Measurements from ENCODE around the gene TLR7.

Gene TLR7

DNA sequence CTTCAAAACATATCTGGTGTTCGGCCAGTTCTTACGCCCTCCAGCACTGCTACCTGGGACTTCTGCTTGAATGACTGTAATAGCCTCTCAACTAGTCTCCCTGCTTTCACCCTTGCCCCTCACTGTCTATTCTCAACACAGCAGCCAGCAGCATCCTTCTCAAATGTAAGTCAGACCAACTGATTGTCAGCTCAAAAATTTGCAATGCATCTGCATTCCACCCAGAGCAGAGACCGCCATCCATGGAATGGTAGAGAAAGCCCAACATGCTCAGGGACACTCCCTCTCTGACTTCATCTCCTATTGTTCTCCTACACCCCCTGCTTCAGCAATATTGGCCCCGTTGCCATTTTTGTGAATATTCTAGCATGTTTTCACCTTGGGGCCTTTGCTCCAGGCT lies 5.9 kb downstream of the TLR7 start:
- TF ChIP-seq CTCF (IDR thresholded peaks at IDR 0.05; ENCODE audit: low read depth, low read length, missing control alignments) = no peak
- H3K4me3 ChIP-seq (replicated peaks; ENCODE audit: low read depth, low read length) = no peak overlapping the region
- no peak for DNase-seq (ENCODE audit: extremely low read depth, low read depth)

- no peak for TF ChIP-seq CTCF (IDR thresholded peaks at IDR 0.05; ENCODE audit: low read depth, low read length, missing control alignments)
- DNase-seq (ENCODE audit: extremely low read depth, low read depth) = no peak
- no peak overlapping the region for H3K4me3 ChIP-seq (replicated peaks; ENCODE audit: low read depth, low read length)
Observed at GRCh38 chrX:12874581-12874980, 7.7 kb downstream of the TLR7 start.

GRCh38 chrX:12877386-12877785 lies 10.5 kb downstream of the TLR7 start:
- no peak for DNase-seq (ENCODE audit: extremely low read depth, low read depth)
- no peak overlapping the region for H3K4me3 ChIP-seq (replicated peaks; ENCODE audit: low read depth, low read length)
- no peak for TF ChIP-seq CTCF (IDR thresholded peaks at IDR 0.05; ENCODE audit: low read depth, low read length, missing control alignments)

- H3K4me3 ChIP-seq (replicated peaks; ENCODE audit: low read depth, low read length) = no peak overlapping the region
- DNase-seq (ENCODE audit: extremely low read depth, low read depth) = no peak
- no peak for TF ChIP-seq CTCF (IDR thresholded peaks at IDR 0.05; ENCODE audit: low read depth, low read length, missing control alignments)
Observed at GRCh38 chrX:12878536-12878935, 11.7 kb downstream of the TLR7 start.

DNA sequence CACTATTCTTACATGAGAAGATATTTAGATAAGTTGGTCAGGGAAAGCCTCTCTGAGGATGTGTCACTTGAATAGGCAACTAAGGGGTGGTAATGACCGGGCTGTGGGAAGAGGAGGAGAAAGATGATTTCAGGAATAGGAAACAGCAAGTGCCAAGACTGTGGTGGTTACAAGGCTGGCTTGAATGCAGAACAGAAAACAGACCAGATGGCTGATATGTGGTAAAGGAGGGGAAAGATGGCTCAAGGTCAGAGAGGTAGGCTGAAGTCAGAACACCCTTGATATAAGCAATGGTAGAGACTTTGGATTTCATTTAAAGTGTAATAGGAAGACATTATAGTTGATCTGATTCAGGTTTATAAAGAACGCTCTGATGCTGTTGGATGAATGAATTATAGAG lies 15.0 kb downstream of the TLR7 start:
- no peak for DNase-seq (ENCODE audit: extremely low read depth, low read depth)
- TF ChIP-seq CTCF (IDR thresholded peaks at IDR 0.05; ENCODE audit: low read depth, low read length, missing control alignments) = no peak
- no peak overlapping the region for H3K4me3 ChIP-seq (replicated peaks; ENCODE audit: low read depth, low read length)

DNA sequence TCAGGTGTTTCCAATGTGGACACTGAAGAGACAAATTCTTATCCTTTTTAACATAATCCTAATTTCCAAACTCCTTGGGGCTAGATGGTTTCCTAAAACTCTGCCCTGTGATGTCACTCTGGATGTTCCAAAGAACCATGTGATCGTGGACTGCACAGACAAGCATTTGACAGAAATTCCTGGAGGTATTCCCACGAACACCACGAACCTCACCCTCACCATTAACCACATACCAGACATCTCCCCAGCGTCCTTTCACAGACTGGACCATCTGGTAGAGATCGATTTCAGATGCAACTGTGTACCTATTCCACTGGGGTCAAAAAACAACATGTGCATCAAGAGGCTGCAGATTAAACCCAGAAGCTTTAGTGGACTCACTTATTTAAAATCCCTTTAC lies 18.6 kb downstream of the TLR7 start:
- H3K4me3 ChIP-seq (replicated peaks; ENCODE audit: low read depth, low read length) = no peak overlapping the region
- no peak for DNase-seq (ENCODE audit: extremely low read depth, low read depth)
- no peak for TF ChIP-seq CTCF (IDR thresholded peaks at IDR 0.05; ENCODE audit: low read depth, low read length, missing control alignments)

DNA sequence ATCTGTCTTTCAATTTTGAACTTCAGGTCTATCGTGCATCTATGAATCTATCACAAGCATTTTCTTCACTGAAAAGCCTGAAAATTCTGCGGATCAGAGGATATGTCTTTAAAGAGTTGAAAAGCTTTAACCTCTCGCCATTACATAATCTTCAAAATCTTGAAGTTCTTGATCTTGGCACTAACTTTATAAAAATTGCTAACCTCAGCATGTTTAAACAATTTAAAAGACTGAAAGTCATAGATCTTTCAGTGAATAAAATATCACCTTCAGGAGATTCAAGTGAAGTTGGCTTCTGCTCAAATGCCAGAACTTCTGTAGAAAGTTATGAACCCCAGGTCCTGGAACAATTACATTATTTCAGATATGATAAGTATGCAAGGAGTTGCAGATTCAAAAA lies 19.7 kb downstream of the TLR7 start:
- no peak for TF ChIP-seq CTCF (IDR thresholded peaks at IDR 0.05; ENCODE audit: low read depth, low read length, missing control alignments)
- DNase-seq (ENCODE audit: extremely low read depth, low read depth) = no peak

More for the DNA sequence above, 19.7 kb downstream of the TLR7 start:
- H3K4me3 ChIP-seq (replicated peaks; ENCODE audit: low read depth, low read length) = no peak overlapping the region

Measured in HFF-Myc (cell line).